Measurements from ENCODE around the gene LRRFIP1. TPM values are rescaled to one million over a fixed set of nuclear protein-coding genes. Genes with fewer than 3 reads are reported as not detected.
"Not testable (repeated sequence)": the region's sequence is repeated elsewhere in the genome, so short reads cannot be mapped to it uniquely, and the experiment has no call there.

Gene LRRFIP1
- total RNA-seq, 1 donor from 2014 or later, result 37.1 TPM

DNA sequence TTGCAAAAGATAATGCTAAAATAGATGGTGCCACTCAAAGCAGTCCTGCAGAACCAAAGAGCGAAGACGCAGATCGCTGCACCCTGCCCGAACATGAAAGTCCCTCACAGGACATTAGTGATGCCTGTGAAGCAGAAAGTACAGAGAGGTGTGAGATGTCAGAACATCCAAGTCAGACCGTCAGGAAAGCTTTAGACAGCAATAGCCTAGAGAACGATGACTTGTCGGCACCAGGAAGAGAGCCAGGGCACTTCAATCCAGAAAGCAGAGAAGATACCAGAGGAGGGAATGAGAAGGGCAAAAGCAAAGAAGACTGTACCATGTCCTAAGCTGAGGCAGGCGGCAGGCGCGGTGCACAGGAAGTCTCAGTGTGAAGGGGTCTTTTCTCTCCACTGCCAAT, 136.4 kb downstream of the LRRFIP1 start:
- Mint-ChIP-seq H3K9me3 (no peaks in the 10 kb centered on the region), H3K4me3 (no peak overlapping the region), H3K36me3 (ENCODE audit: low read depth) (peaks cover 18% of the 10 kb centered on the region), H3K27me3 (ENCODE audit: low read depth) (no peaks in the 10 kb centered on the region), H3K27ac (ENCODE audit: unreplicated experiment) (no peak overlapping the region), H3K4me1 (no peaks in the 10 kb centered on the region)
- TF ChIP-seq, protein P1, sequence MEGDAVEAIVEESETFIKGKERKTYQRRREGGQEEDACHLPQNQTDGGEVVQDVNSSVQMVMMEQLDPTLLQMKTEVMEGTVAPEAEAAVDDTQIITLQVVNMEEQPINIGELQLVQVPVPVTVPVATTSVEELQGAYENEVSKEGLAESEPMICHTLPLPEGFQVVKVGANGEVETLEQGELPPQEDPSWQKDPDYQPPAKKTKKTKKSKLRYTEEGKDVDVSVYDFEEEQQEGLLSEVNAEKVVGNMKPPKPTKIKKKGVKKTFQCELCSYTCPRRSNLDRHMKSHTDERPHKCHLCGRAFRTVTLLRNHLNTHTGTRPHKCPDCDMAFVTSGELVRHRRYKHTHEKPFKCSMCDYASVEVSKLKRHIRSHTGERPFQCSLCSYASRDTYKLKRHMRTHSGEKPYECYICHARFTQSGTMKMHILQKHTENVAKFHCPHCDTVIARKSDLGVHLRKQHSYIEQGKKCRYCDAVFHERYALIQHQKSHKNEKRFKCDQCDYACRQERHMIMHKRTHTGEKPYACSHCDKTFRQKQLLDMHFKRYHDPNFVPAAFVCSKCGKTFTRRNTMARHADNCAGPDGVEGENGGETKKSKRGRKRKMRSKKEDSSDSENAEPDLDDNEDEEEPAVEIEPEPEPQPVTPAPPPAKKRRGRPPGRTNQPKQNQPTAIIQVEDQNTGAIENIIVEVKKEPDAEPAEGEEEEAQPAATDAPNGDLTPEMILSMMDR (conservative IDR thresholded peaks at IDR 0.05), result no peak
- no peak for DNase-seq (ENCODE audit: low read depth, low spot score)

DNA sequence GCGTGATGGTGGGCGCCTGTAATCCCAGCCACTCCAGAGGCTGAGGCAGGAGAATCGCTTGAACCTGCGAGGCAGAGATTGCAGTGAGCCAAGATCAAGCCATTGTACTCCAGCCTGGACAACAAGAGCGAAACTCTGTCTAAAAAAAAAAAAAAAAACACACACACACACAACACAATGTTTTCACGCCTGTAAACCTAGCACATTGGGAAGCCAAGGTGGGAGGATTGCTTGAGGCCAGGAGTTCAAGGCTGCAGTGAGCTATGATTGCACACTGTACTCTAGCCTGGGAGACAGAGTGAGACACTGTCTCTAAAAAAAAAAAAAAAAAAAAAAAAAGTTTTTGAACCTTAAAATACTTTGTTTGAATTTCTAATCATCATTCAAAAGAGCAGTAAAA, 137.7 kb downstream of the LRRFIP1 start:
- not testable (repeated sequence) for H3K9me3 Mint-ChIP-seq; H3K27ac Mint-ChIP-seq (ENCODE audit: unreplicated experiment); H3K27me3 Mint-ChIP-seq (ENCODE audit: low read depth); H3K4me1 Mint-ChIP-seq; H3K4me3 Mint-ChIP-seq; DNase-seq (ENCODE audit: low read depth, low spot score)
- peaks cover 16% of the 10 kb centered on the region for H3K36me3 Mint-ChIP-seq (ENCODE audit: low read depth)

DNA sequence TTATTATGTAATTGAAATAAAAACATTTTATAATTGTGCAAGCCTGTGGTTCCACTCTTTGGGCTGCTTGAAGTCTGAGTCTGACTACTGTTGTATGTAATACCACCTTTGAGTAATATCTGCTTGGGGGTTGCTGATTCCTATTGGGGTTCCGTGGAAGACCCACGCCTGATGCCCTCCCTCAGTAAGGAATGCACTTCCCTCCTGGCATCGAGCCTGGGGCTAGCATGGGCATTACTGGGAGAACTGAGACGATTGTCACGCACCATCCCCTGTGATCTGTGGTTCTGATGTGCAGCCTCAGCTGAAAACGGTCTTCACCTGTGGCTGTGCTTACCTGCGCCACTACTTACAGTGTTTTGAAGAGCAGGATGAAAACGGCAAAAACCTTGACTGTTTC, 138.5 kb downstream of the LRRFIP1 start:
- H3K9me3 Mint-ChIP-seq, result no peaks in the 10 kb centered on the region
- H3K4me1 Mint-ChIP-seq, result no peaks in the 10 kb centered on the region
- H3K4me3 Mint-ChIP-seq, result no peak overlapping the region
- no peaks in the 10 kb centered on the region for H3K27me3 Mint-ChIP-seq (ENCODE audit: low read depth)
- DNase-seq (ENCODE audit: low read depth, low spot score), result no peak
- H3K36me3 Mint-ChIP-seq (ENCODE audit: low read depth), result peaks cover 17% of the 10 kb centered on the region
- TF ChIP-seq, protein P1 (conservative IDR thresholded peaks at IDR 0.05), result no peak
- H3K27ac Mint-ChIP-seq (ENCODE audit: unreplicated experiment), result no peak overlapping the region

DNA sequence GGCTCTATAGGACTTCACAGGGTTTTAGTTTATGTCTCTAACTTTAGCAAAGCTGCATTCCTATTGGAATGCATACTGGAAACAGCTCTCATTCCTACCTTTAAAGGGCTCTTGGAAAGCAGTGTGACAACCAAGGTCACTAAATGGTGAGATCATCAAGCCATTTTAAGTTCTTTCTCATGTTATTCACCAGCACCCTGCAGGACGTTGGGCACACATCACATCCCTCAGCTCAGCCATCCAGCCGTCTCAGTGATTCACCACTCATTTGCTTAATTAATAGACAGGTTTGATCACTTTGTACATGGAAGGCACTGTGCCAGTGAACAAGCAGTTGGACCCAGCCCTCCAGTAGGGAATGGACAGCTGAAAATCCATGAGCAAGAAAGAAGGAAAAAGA, 139.0 kb downstream of the LRRFIP1 start:
- H3K9me3 Mint-ChIP-seq, result no peaks in the 10 kb centered on the region
- DNase-seq (ENCODE audit: low read depth, low spot score), result no peak
- H3K36me3 Mint-ChIP-seq (ENCODE audit: low read depth), result peaks cover 18% of the 10 kb centered on the region
- no peak overlapping the region for H3K4me3 Mint-ChIP-seq
- H3K27me3 Mint-ChIP-seq (ENCODE audit: low read depth), result no peaks in the 10 kb centered on the region
- H3K4me1 Mint-ChIP-seq, result no peaks in the 10 kb centered on the region
- TF ChIP-seq, protein P1 (conservative IDR thresholded peaks at IDR 0.05), result no peak
- no peak overlapping the region for H3K27ac Mint-ChIP-seq (ENCODE audit: unreplicated experiment)

DNA sequence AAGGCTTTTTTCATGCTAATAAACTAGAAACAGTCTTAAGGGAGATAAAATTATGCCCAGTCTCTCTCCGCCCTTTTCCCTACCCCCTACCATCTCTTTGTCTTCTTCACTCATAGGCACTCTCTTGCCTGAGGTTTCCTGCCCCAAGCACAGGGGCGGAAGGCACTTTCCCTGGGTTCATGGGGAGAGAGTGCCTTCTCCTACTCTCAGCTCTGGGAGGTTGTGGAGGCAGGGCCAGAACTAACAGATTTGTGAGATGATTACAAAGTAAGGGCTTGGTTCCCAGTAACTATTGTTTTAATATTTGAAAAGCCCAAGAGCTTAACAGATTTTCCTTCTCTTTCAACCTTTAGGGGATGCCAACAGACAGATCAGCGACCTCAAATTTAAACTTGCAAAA, 145.1 kb downstream of the LRRFIP1 start:
- TF ChIP-seq, protein P1 (conservative IDR thresholded peaks at IDR 0.05), result no peak
- Mint-ChIP-seq H3K4me1 (peaks cover 11% of the 10 kb centered on the region), H3K4me3 (no peak overlapping the region), H3K9me3 (no peaks in the 10 kb centered on the region), H3K36me3 (ENCODE audit: low read depth) (peaks cover 23% of the 10 kb centered on the region), H3K27me3 (ENCODE audit: low read depth) (no peaks in the 10 kb centered on the region), H3K27ac (ENCODE audit: unreplicated experiment) (no peak overlapping the region)
- DNase-seq (ENCODE audit: low read depth, low spot score), result no peak

DNA sequence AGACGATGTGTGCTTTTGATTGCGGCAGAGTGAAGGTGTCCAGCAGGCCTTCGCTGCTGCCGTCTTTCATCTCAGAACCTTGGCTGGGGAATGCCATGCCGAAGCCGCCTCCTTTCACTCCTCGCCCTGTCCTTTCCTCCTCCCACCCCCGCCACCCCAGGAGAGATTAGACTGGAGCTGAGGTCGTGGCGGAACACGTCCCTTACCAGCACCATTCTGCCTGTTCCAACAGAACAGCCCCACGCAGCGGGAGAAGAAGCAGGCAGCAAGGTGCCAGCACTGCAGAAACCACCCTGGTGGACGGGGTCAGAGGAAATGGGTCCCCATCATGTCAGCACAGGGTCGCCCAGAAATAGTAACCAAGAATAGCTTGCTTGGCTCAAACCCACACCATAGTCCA, 146.4 kb downstream of the LRRFIP1 start:
- Mint-ChIP-seq H3K4me3 (no peak overlapping the region), H3K4me1 (peaks cover 11% of the 10 kb centered on the region), H3K36me3 (ENCODE audit: low read depth) (peaks cover 26% of the 10 kb centered on the region), H3K27ac (ENCODE audit: unreplicated experiment) (no peak overlapping the region), H3K27me3 (ENCODE audit: low read depth) (no peaks in the 10 kb centered on the region), H3K9me3 (no peaks in the 10 kb centered on the region)
- TF ChIP-seq, protein P1 (conservative IDR thresholded peaks at IDR 0.05), result no peak
- DNase-seq (ENCODE audit: low read depth, low spot score), result no peak

All from neural crest cell (in vitro differentiated cells).